ENCODE data around the gene CDK15.

DNA sequence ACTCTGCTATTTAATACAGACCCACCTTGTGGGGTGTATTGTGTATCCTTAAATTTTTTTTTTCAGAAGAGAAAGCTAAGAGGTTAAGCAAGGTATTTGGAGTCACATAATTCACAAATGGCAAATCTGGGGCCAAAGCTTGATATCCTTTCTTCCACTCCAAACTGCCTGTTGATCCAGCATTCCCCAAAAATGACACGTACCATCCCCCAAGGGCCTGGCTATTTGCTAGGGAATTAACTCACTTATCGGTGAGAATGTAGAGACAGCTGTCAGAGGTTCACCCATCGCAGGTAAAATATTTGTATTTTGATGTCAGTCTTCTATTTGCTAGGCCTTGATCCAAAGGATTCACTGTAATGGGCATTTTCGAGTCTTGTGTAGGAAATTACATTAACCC lies 123.7 kb downstream of the CDK15 start:
- TF ChIP-seq EZH2phosphoT487 (IDR thresholded peaks at IDR 0.05; ENCODE audit: low read length) (no peak), CTCF (IDR thresholded peaks at IDR 0.05; ENCODE audit: low read length) (no peak)

Data from MM.1S (cell line).